SK-N-MC (cell line): Measurements from ENCODE around the gene NCOA5.

Source experiments
- DNase-seq: peaks from one replicate; pipeline ENCODE4 v3.0.0-alpha.2; 2011; ENCODE audit warnings: low read depth, low spot score
- H3K27ac ChIP-seq: fragments of 200-600 bp; sonication (generic); 2 replicates; pipeline ENCODE4 v1.5.1; 2016; ENCODE audit warnings: mixed run types
- H3K36me3 ChIP-seq: fragments of 200-600 bp; sonication (generic); 2 replicates; pipeline ENCODE4 v1.6.1; 2017; ENCODE audit warnings: antibody characterized with exemption, low read length, mixed read lengths; ENCODE audit not compliant: insufficient read depth
- H3K4me3 ChIP-seq: fragments of 200-600 bp; sonication (generic); 2 replicates; pipeline ENCODE4 v1.5.1; 2016
- H3K9ac ChIP-seq: fragments of 200-600 bp; sonication (generic); 2 replicates; pipeline ENCODE4 v1.8.0; 2017; ENCODE audit warnings: mixed run types, mixed read lengths; ENCODE audit not compliant: insufficient read length
- H3K9me3 ChIP-seq: fragments of 200-600 bp; sonication (generic); 2 replicates; pipeline ENCODE4 v1.6.1; 2017; ENCODE audit warnings: low read depth, mild to moderate bottlenecking, antibody characterized with exemption, low read length, moderate library complexity, mixed read lengths
- EZH2 ChIP-seq: fragments of 200-600 bp; sonication (generic); IDR thresholded peaks from one replicate; pipeline ENCODE4 v1.6.1; 2017; ENCODE audit warnings: antibody characterized with exemption
- FOXP2 ChIP-seq: optimal IDR thresholded peaks from 2 replicates; pipeline ENCODE3; 2011; ENCODE audit warnings: mild to moderate bottlenecking, moderate library complexity; ENCODE audit not compliant: insufficient read depth; ENCODE audit errors: extremely low read length, control extremely low read depth
- POLR2AphosphoS5 ChIP-seq: IDR thresholded peaks from 2 replicates; pipeline ENCODE4 v1.6.1; 2012; ENCODE audit warnings: mild to moderate bottlenecking, low read depth, low read length, borderline replicate concordance

Gene NCOA5

DNA sequence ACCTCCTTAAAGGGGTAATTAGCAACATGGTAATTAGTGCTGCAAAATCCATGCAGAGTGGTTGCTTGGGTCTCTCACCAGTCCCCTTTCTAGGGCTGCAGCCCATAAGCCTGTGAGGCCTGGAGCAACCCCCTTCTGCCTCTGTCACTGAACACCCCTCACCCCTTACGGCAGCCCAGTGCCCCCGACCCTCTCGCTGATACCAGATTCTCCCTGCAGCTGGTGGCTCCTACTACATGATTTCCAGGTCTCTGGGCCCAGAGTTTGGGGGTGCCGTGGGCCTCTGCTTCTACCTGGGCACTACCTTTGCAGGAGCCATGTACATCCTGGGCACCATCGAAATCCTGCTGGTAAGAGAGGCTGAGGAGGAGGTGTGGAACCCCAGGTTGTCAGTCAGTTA, 52.7 kb downstream of the NCOA5 start:
- TF ChIP-seq EZH2 = no peak
- TF ChIP-seq POLR2AphosphoS5 = no peak
- TF ChIP-seq FOXP2 = no peak

DNA sequence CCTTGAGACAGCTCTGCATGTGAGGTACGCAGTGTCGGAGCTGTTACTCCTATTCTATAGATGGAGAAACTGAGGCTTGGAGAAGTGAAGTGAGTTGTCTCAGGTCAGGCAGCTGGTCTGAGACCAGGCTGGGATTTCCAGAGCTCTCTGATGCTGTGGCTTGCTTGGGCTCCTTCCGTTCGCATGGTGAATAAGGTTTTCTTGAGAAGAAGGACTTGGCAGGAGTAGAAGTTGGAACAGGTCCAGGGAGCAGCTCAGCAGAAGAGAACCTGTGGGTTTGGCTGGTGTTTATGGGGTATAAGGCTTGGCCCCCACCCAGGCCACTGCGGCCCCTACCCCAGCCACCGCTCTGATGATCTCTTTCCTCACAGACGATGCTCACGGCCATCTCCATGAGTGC, 53.4 kb downstream of the NCOA5 start:
- H3K36me3 ChIP-seq = no peaks in the 10 kb centered on the region
- no peak overlapping the region for H3K4me3 ChIP-seq
- H3K9me3 ChIP-seq = no peaks in the 10 kb centered on the region
- no peak for DNase-seq
- TF ChIP-seq FOXP2 (no peak), POLR2AphosphoS5 (no peak)
- H3K9ac ChIP-seq = no peak overlapping the region
- no peak overlapping the region for H3K27ac ChIP-seq

More for the DNA sequence above, 52.7 kb downstream of the NCOA5 start:
- Histone ChIP-seq H3K9ac (no peak overlapping the region), H3K36me3 (no peaks in the 10 kb centered on the region), H3K27ac (no peak overlapping the region), H3K9me3 (no peaks in the 10 kb centered on the region), H3K4me3 (no peak overlapping the region)
- no peak for DNase-seq

DNA sequence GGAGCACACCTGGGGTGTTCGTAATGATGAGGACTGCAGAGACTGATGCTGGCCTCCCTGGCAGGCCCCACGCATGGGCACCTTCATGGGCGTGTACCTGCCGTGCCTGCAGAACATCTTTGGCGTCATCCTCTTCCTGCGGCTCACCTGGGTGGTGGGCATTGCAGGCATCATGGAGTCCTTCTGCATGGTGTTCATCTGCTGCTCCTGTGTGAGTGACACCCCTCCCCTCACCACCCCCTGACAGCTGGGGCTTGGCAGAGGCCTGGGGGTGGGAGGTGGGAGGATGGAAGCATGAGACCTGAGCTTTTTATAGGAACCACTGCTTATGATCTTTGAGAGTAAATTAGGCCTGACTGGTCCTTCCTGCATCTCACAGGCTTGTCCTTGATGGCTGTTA, 54.0 kb downstream of the NCOA5 start:
- TF ChIP-seq FOXP2 (no peak), EZH2 (no peak), POLR2AphosphoS5 (no peak)
- Histone ChIP-seq H3K9me3 (no peaks in the 10 kb centered on the region), H3K36me3 (no peaks in the 10 kb centered on the region), H3K27ac (no peak overlapping the region), H3K4me3 (no peak overlapping the region), H3K9ac (no peak overlapping the region)
- no peak for DNase-seq

DNA sequence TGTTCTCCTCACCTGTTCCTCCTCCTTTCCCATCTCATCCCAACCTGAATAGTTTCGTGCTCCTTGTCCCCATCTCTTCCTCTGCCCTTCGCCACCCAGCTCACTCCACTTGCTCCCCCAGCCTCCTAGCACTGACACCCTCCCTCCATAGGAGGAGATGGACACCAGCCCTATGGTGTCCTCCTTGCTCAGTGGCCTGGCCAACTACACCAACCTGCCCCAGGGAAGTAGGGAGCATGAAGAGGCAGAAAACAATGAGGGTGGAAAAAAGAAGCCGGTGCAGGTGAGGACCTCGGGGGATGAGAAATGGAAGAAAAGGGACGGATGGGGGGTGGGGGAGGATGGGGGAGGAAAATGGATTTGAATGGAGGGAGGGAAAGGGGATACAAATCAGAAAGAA, 54.5 kb downstream of the NCOA5 start:
- no peak overlapping the region for H3K9ac ChIP-seq
- H3K27ac ChIP-seq = no peak overlapping the region
- TF ChIP-seq POLR2AphosphoS5 (no peak), FOXP2 (no peak), EZH2 (no peak)
- no peaks in the 10 kb centered on the region for H3K36me3 ChIP-seq
- no peak for DNase-seq
- H3K4me3 ChIP-seq = no peak overlapping the region
- no peaks in the 10 kb centered on the region for H3K9me3 ChIP-seq

DNA sequence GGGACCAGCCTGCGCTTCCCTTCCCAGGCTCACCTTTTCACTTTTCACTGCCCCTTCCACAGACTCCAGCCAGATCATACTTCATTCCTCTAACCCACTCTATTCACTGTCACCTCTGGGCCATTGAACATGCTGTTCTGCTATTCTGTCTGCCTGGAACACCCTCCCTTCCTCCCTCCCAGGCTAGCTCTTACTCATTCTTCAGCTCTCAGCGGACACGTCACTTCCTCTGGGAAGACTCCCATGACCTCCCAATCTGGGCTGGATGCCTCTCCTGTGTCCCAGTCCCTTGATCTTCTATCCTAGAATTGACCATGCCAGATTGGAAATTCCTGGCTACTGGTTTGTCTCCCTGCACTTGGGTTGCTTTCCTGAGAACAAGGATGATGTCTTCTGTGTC, 55.7 kb downstream of the NCOA5 start:
- no peak overlapping the region for H3K9ac ChIP-seq
- TF ChIP-seq FOXP2 = no peak
- no peak for TF ChIP-seq EZH2
- no peak for TF ChIP-seq POLR2AphosphoS5
- DNase-seq = no peak
- no peaks in the 10 kb centered on the region for H3K9me3 ChIP-seq
- no peak overlapping the region for H3K27ac ChIP-seq
- no peak overlapping the region for H3K4me3 ChIP-seq
- no peaks in the 10 kb centered on the region for H3K36me3 ChIP-seq

DNA sequence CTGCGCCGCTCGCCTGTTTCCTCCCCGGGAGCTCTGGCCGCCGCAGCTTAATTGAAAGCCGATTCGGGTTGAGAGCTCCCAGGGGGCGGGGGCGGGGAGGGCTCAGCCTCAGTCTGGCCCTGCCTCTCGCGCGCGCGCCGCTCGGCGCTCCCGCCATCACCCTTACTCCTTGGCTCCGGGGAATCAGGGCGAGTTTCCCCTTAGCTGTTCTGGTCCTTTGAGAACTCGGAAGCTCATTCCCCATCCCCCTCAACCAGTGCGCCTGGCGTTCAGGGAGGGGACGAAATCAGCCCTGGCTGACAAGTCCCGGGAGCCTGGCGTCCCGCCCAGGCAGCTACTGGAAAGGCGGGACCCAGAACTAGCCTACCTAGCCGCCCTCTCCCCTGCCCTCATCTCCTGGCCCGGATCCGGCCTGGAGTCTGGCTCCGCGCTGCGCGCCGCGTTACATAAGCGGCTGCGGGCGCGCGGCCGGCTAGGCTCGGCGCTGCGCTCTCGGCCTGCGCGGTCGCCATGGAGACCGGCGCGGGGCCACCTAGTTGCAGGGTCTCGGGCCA, 58.0 kb downstream of the NCOA5 start:
- Histone ChIP-seq H3K9ac (no peak overlapping the region), H3K9me3 (no peaks in the 10 kb centered on the region), H3K36me3 (no peaks in the 10 kb centered on the region), H3K27ac (no peak overlapping the region), H3K4me3 (no peak overlapping the region)
- TF ChIP-seq POLR2AphosphoS5 (no peak), FOXP2 (no peak), EZH2 (no peak)
- DNase-seq = no peak

DNA sequence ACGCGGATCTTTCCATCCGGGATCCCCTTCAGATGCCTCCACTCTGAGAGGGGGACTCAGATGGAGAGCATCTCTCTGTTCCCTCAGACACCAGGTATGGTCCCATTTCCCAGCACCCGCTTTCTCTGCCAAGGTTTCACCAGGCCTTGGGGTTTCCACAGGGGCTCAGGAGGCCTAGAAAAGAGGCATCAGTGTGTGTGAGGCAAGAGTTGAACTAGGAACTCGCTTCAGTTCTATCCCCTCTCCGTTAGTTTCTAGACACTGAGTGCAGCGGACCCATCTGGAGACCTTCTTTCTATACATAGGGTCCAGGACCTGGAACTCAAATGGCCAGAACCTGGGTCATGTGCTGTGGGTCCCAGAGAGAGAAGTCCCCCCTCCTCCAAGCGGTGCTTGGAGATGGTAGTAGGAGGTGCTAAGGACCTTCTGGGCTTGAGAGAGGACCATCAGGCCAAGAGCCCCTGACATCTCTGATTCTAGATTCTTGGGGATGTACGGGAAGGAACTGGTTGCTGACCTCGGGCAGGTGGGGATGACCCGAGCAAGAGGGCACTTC, 58.7 kb downstream of the NCOA5 start:
- H3K4me3 ChIP-seq = no peak overlapping the region
- no peaks in the 10 kb centered on the region for H3K9me3 ChIP-seq
- TF ChIP-seq POLR2AphosphoS5 (no peak), EZH2 (no peak), FOXP2 (no peak)
- no peaks in the 10 kb centered on the region for H3K36me3 ChIP-seq
- H3K9ac ChIP-seq = no peak overlapping the region
- no peak for DNase-seq
- no peak overlapping the region for H3K27ac ChIP-seq

DNA sequence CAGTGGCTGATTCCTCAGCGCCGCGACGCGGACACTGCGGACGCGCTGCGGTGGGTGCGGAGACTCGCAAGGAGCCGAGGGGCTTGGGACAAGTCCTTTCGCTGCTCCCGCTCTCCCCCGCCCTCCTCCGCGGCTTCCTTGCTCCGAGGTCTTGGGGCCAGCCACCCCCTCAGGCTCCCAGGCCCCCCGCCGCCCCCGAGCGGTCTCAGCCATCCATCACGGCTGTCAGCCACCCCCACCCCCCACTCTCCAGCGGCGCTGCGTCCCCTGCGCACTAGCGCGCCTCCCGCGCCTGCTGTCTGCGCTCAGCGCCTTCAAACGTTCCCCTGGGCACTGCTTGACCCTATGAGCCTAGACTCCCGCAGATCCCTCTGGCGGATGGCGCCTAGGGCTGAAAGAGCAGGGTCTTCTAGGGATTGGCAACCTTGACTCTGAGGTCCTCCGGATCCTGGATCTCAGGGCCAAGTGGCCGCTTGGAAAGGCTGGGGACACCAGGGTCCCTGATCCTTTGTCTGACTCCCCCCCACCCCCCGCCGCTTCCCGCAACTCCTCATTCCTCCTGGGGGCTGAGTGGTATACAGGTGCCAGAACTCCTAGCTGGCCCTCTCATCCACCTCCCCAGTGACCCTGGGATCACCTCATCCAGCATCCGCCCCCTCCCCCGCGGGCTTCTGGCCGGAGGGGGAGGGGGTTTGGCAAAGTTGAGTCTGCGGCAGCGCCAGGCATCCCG, 59.3 kb downstream of the NCOA5 start:
- Histone ChIP-seq H3K36me3 (no peaks in the 10 kb centered on the region), H3K4me3 (no peak overlapping the region), H3K9ac (no peak overlapping the region), H3K9me3 (no peaks in the 10 kb centered on the region), H3K27ac (no peak overlapping the region)
- no peak for TF ChIP-seq EZH2
- TF ChIP-seq POLR2AphosphoS5 = no peak
- TF ChIP-seq FOXP2 = no peak
- DNase-seq = no peak
